ENCODE results near the gene DENND1A.

DNA sequence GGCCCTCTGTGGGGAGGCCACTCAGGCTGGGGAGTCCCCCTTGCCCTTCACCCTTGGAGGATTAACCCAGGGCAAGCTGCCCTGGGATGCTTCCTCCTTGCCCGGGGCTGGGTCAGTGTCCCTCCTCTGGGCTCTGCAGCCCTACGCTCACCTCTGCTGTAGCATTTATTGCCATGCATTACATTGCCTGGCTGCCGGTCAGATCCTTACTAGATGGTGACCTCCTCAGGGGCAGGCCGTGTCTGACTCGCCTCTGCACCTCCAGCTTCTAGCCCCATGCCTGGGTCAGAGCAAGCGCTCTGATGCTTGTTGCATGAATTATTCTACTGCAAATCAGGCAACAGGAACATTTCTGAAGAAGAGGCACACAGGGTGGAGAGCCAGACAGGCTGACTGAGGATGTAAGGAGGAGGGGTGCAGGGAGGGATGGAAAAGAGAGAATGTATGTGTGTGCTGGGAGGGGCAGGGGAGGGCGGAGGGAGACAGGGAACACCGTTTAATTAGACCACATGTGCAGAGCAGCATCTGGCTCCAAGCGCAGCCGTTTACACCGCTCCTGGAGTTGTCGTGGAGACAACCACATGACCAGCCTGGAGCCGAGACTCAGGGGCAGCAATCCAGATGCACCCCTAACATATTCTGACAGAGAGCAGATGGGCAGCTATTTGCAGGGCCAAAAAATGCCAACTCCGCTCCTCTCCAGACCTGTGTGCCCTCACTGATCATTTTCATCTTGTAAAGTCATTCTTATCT, 456.9 kb downstream of the DENND1A start:
- no peak for TF ChIP-seq BHLHE40 (IDR thresholded peaks at IDR 0.05; ENCODE audit: borderline replicate concordance)
- no peak for TF ChIP-seq FOXM1 (IDR thresholded peaks at IDR 0.05; ENCODE audit: borderline replicate concordance)
- TF ChIP-seq ELF4 (IDR thresholded peaks at IDR 0.05), result no peak
- no peak for TF ChIP-seq TARDBP (IDR thresholded peaks at IDR 0.05)

All from HEK293T (cell line).